CD4-positive, alpha-beta T cell treated with Interleukin-1 beta for 1 hour (primary cell): ENCODE data around the gene ATP6V1D.
"Not testable (repeated sequence)": the region's sequence is repeated elsewhere in the genome, so short reads cannot be mapped to it uniquely, and the experiment has no call there.

Experiments used
- DNase-seq, 2 donors: peaks; one replicate each; pipeline ENCODE4 v3.0.0-alpha.2; 2020 to 2022

ATP6V1D gene

GRCh38 chr14:67359775-67360469, at the start of gene ATP6V1D, which contains the start of gene EIF2S1:
TSS of gene ATP6V1D (minus strand) at chr14:67359804. CDS start at chr14:67359698, 106 bp downstream.
TSS of gene EIF2S1 (plus strand) at chr14:67360328. CDS start at chr14:67364768, 4,440 bp downstream.
- DNase-seq: peak; percentile 100

GRCh38 chr14:67408122-67408801, 48.7 kb upstream of the ATP6V1D start:
- DNase-seq: not testable (repeated sequence)

- no peak for DNase-seq
Measured at GRCh38 chr14:67405771-67406170, 46.2 kb upstream of the ATP6V1D start.

DNA sequence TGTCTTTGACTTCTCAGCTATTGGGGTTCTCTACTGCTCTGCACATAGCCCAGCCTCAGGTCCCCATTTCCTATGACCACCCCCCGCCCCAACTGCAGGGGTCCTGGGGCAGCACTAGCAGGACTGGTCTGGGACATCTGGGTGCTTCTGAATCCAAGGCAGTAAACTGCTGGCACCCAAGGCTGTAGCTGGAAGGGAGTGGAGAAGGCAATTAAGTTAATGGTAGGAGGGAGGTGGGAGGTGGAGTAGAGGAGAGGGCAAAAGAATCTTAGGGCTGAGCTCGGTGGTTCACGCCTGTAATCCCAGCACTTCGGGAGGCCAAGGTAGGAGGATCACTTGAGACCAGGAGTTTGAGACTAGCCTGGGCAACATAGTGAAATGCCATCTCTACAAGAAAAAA, 40.8 kb upstream of the ATP6V1D start:
- no peak for DNase-seq

GRCh38 chr14:67397536-67397935, 37.9 kb upstream of the ATP6V1D start:
- DNase-seq: no peak

DNA sequence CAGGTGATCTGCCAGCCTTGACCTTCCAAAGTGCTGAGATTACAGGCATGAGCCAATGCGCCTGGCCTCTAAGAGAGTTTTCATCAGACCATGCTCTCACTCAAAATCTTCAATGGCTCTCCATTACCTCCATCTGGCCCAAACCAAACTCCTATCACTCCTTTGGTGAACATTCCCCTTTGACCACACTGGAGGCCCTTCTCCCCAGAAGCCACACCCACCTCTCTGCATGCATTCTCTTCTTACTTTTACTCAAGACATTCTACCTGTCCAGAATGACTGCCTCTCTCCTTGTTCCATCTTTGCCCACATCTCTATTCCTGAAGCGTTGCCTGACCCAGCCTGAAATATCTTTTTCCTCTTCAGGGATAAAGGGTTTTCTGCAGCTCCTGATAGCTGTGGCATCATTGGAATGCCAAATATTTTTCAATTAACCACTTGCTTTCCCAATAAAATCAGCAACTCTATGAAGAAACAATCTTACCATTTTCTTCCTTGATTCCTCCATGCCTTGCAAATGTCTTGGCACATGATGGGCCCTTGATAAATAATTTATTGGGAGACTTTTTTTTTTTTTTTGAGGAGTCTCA, 36.9 kb upstream of the ATP6V1D start:
- DNase-seq: no peak

GRCh38 chr14:67395876-67396189, 36.2 kb upstream of the ATP6V1D start:
- DNase-seq: no peak

DNA sequence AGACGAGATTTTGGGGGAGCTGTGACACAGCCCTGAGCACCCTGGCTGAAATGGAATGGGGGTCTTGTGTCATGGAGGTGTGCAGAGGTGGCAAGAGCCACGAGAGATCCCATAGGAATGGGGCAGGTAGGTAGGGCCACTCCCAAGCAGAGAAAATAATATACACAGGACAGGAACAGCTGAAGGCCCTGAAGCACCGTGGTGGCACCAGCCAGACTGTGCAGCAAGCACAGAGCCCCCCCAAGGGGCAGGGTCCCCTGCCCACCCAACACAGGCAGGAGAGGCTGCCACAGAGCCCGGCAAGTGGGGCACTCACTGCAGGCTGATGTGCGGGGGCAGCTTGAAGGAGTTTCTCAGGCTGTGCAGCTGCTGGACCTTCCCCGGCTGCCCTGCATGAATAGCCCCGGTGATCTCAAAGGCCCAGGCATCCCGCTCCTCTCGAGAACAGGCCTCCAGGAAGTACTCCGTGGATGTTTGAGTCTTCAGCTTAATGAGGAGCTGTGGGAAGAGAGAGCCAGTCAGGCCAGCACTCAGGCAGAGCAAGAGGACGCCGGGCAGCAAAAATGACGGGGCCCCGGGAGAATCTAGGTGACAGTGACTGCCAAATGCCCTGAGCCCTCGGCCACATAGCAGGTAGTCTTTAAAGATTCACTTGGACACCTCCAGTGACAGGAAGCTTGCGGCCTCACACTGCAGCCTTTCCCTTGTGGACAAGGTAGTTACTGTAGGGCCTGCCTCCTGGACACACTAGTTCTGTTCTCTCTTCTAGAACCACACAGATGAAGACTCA, 35.7 kb upstream of the ATP6V1D start:
- DNase-seq: no peak

DNA sequence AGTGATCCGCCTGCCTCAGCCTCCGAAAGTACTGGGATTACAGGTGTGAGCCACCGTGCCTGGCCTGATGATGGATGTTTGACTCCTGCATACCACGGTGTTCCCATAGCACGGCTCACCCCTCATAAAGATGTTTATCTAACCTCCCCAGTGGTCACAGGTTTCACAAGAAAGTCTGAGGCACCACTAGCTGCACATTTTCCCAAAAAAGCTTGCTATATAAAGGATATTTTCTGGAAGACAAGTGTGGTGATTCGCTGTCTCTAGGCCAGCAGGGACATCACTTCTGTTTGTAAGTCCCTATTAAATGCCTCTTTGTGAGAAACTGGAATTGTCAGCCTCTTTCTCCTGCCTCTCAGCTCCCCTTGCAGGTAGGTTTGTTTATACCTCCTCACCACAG, 34.1 kb upstream of the ATP6V1D start:
- DNase-seq: no peak

DNA sequence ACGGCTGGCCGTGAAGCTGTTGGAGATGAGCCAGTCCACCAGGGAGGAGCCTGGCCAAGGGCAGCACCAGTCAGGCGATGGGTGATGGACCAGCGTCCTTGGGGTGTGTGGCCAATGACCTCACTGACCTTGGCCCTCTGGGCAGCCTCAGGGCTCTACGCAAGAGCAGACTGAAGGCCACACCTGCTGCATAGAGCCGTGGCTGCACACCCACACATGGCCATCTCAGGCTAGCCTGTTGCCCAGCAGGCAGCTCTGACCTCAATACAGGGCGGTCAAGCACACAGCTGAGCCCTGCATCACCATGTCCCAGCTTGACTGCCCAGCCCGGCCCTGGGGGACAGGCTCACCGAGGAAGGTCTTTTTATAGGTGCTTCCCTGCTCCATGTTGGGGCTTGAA, 33.2 kb upstream of the ATP6V1D start:
- DNase-seq: no peak

DNA sequence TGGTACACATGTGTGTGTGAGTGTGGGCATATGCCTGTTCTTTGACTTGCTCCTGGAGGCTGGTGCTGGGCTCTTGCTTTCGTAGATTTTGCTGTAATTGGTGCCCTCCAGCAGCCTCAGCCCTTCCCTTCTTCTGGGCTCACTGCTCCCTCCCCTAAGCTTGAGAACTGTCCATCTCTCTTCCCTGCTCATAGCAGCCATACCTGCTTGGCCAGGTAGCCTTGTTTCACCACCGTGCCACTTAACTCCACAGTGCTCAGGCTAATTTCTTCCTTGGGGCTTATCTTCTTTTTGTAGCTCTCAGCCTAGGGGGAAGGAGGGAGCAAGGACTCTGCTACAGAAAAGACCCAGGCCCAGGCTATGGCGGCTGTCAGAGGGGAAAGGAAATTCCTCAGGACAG, 32.5 kb upstream of the ATP6V1D start:
- no peak for DNase-seq

DNA sequence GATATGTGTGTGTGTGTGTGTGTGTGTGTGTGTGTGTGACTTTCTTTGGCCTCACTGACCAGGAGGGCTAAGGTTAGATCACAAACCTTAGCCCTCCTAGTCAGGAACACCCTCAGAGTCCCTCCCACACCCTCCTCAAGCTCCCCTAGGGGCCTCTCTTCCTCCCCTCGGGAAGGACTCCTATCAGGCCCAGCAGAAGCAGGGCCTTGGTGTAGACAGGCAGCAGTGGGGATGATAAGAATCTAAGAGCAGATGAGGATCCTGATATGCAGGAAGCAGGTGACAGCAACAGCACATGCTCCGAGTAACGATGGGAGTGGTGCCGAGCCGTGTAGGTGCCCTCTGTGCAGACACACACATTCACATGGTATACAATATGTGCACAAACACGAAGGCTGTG, 31.7 kb upstream of the ATP6V1D start:
- DNase-seq: no peak

DNA sequence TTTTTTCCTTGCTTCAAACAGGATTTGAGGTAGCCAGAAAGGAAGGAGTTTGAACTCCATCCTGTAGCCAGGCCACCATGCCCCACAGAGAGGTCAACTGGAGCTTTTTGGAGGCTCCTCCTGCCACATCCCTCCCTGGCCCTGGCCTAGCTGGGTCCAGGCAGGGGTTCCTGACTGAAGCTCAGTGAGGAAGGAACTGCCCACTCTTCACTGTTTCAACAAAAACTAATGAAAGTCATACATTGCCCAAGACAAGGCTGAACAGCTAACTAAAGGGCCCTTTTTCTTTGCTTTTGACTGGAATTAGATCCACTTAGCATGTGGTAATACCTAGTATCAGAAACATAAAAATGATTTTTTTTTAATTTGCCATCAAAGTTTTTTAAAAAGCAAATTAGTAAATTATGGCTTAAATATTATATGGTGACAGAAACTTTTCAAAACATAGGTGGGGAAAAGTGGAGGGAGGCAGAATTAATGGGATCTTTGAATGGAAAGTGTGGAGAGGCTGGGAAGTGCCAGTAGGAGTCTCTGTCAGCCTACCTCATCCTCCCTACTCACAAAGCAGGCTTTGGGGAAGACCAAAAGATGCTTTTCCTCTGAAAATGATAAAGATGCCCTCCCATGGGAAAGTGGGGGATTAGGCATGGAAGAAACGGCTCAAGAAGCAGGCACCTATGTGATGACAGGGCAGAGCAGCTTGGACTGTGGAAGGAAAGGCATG, 30.4 kb upstream of the ATP6V1D start:
- DNase-seq: no peak

DNA sequence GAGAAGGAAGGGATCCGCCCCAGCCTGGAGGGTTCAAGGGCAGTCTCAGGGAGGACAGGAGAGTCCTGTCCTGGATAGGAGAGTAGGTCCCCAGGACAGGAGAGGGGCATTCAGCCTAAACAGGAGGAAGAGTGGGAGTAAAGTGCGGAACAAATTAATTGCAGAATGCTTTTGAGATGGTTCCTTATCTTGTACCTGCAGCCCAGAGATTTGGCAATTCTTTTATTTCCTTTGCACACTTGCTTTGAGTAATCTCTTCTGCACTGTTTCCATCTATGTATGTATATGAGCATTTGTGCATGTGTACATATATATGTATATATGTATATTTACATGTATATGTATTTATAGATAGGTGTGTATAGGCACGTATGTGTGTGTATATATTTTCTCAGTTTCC, 29.7 kb upstream of the ATP6V1D start:
- DNase-seq: no peak

DNA sequence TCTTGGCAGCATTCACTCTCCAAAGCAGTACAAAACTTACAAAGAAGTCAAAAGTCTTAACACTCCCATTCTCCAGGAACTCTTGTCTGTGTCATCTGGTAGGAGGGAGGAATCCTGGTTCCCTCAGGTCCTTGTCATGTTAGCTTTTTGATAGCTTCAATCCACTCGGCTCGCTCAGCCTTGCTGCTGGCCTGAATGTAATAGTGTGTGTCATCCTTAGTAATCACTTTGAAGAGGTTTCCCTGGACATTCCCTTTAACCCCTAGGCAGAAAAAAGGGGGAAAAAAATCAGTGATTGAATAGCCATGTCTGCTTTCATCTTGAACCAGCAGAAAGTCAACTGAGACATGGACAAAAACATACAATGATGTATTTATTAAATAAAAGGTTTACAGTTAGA, 27.6 kb upstream of the ATP6V1D start:
- no peak for DNase-seq

DNA sequence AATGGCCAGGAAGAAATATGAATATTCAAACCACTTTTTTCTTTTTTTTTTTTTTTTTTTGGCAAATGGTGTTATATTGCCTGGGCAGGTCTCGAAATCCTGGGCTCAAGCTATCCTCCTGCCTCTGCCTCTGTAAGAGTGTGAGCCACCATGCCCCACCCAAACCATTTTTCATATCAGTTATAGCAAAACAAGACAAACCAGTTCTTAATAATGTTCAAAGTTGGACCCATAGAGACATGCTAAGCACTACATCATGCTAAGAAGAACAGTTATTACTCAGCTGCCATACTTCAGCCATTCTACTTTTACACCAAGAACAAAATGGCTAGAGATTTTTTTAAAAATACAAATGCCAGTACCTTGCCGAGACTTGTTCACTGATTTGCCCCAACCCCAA, 26.0 kb upstream of the ATP6V1D start:
- no peak for DNase-seq

- no peak for DNase-seq
Measured at GRCh38 chr14:67385120-67385519, 25.5 kb upstream of the ATP6V1D start.

GRCh38 chr14:67377916-67378315, 18.3 kb upstream of the ATP6V1D start:
- DNase-seq: no peak

DNA sequence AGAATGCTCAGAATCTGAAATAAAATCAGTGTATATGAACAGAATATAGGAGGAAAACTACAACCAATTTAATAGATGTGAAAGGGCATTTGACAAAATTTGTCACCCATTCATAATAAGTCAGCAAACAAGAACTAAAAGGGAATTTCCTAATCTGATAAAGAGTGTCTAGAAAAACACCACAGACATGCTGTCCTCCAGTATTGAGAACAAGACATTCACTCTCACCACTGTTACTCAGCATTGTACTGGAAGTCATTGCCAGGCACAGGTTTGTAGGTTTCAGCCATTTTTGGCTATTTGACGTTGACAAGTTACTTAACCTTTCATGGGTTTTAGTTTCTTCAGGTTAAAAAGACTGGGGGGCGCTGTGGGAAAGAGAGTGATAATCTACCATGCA, 13.7 kb upstream of the ATP6V1D start:
- DNase-seq: no peak

DNA sequence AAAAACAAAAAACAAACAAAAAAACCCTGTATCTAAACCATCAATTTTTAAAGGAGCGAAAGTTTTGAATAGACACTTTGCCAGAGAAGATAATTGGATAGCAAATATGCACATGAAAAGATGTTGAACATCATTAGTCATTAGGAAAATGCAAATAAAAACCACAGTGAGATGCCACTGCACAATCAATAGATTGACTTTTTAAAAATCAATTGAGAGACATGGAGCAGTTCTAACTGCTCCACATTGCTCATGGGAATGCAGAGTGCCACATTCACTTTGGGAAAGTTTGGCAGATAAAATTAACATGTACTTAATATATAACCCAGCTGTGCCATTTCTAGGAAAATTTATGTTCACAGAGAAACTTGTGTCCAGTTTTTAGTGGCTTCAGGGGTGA, 13.2 kb upstream of the ATP6V1D start:
- no peak for DNase-seq

GRCh38 chr14:67371247-67372148, 11.9 kb upstream of the ATP6V1D start:
- no peak for DNase-seq

DNA sequence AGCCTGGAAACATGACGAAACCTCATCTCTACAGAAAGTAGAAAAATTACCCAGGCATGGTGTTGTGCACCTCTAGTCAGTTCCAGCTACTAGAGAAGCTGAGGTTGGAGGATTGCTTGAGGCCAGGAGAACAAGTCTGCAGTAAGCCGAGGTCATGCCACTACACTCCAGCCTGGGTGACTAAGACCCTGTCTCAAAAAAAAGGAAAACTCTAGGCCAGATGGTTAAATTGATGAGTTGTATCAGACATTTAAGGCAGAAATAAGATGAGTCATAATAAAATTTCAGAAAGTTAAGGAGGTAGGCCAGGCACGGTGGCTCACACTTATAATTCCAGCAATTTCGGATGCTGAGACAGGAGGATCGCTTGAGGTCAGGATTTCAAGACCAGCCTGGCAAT, 11.2 kb upstream of the ATP6V1D start:
- DNase-seq: no peak
